Trophoblast cell (in vitro differentiated cells and primary cell): Measurements from ENCODE around the gene TMEM214.

Experiments
- DNase-seq, 2 donors: peaks; one replicate each; pipeline ENCODE4 v3.0.0-alpha.2; 2016
- H2AFZ ChIP-seq: 2 replicates; pipeline ENCODE4 v1.6.1; 2013; ENCODE audit warnings: low read length, moderate library complexity, mild to moderate bottlenecking; ENCODE audit not compliant: insufficient read depth, poor library complexity
- H2AK5ac ChIP-seq: 2 replicates; pipeline ENCODE4 v1.6.1; 2013; ENCODE audit warnings: mild to moderate bottlenecking, low read length
- H2BK120ac ChIP-seq: 2 replicates; pipeline ENCODE4 v1.6.1; 2013; ENCODE audit warnings: low read length, mild to moderate bottlenecking, moderate library complexity; ENCODE audit not compliant: insufficient read depth, poor library complexity
- H2BK12ac ChIP-seq: 2 replicates; pipeline ENCODE4 v1.6.1; 2013; ENCODE audit warnings: mild to moderate bottlenecking, low read length, moderate library complexity
- H2BK5ac ChIP-seq: 2 replicates; pipeline ENCODE4 v1.6.1; 2013; ENCODE audit warnings: low read length, low read depth, moderate library complexity, mild to moderate bottlenecking; ENCODE audit not compliant: poor library complexity
- H3K14ac ChIP-seq: 2 replicates; pipeline ENCODE4 v1.6.1; 2013; ENCODE audit warnings: mild to moderate bottlenecking, low read length
- H3K18ac ChIP-seq: 2 replicates; pipeline ENCODE4 v1.6.1; 2013; ENCODE audit warnings: mild to moderate bottlenecking, low read length
- H3K23ac ChIP-seq: 2 replicates; pipeline ENCODE4 v1.6.1; 2013; ENCODE audit warnings: low read length
- H3K27ac ChIP-seq: 2 replicates; pipeline ENCODE4 v1.5.1; 2013; ENCODE audit warnings: low read depth, mild to moderate bottlenecking, inconsistent platforms, low read length, moderate library complexity
- H3K27me3 ChIP-seq: 2 replicates; pipeline ENCODE4 v1.6.1; 2013; ENCODE audit warnings: inconsistent platforms, mild to moderate bottlenecking, low read length, moderate library complexity; ENCODE audit not compliant: insufficient read depth
- H3K36me3 ChIP-seq, 2 experiments: 1 replicate in 1 of 2; 2 replicates in 1 of 2; pipeline ENCODE4 v1.6.1; 2013; ENCODE audit warnings: low read length in 2 of 2, mild to moderate bottlenecking in 2 of 2, moderate library complexity in 1 of 2; ENCODE audit not compliant: insufficient read depth in 2 of 2, control insufficient read depth in 1 of 2
- H3K4ac ChIP-seq: 2 replicates; pipeline ENCODE4 v1.6.1; 2013; ENCODE audit warnings: low read depth, mild to moderate bottlenecking, low read length, moderate library complexity
- H3K4me1 ChIP-seq, 2 experiments: 1 replicate in 1 of 2; 2 replicates in 1 of 2; pipeline ENCODE4 v1.6.1; 2013; ENCODE audit warnings: low read length in 2 of 2, mild to moderate bottlenecking in 2 of 2, moderate library complexity in 1 of 2; ENCODE audit not compliant: insufficient read depth in 2 of 2, control insufficient read depth in 1 of 2
- H3K4me2 ChIP-seq: 2 replicates; pipeline ENCODE4 v1.6.1; 2013; ENCODE audit warnings: inconsistent platforms, mild to moderate bottlenecking, low read length, moderate library complexity
- H3K4me3 ChIP-seq: 2 replicates; pipeline ENCODE4 v1.5.1; 2013; ENCODE audit warnings: mild to moderate bottlenecking, low read depth, low read length, inconsistent platforms
- H3K79me1 ChIP-seq: one replicate; pipeline ENCODE4 v1.6.1; 2013; ENCODE audit warnings: low read length
- H3K79me2 ChIP-seq: 2 replicates; pipeline ENCODE4 v1.6.1; 2013; ENCODE audit warnings: low read length, mild to moderate bottlenecking; ENCODE audit not compliant: control insufficient read depth, insufficient read depth, poor library complexity
- H3K9ac ChIP-seq: 2 replicates; pipeline ENCODE4 v1.6.1; 2013; ENCODE audit warnings: mild to moderate bottlenecking, low read length
- H3K9me3 ChIP-seq: 2 replicates; pipeline ENCODE4 v1.6.1; 2013; ENCODE audit warnings: low read depth, mild to moderate bottlenecking, control low read depth, inconsistent platforms, low read length; ENCODE audit not compliant: insufficient read depth
- H4K12ac ChIP-seq: 2 replicates; pipeline ENCODE4 v1.6.1; 2013; ENCODE audit warnings: low read depth, mild to moderate bottlenecking, low read length, moderate library complexity
- H4K8ac ChIP-seq: 2 replicates; pipeline ENCODE4 v1.6.1; 2013; ENCODE audit warnings: low read depth, mild to moderate bottlenecking, low read length, moderate library complexity
- H4K91ac ChIP-seq: one replicate; pipeline ENCODE4 v1.6.1; 2013; ENCODE audit warnings: low read depth, mild to moderate bottlenecking, low read length, moderate library complexity
- WGBS: extraction: QIAGEN DNeasy Blood & Tissue Kit; methylation state at CpG from one replicate; pipeline ENCODE4 v1.1.7; 2013; ENCODE audit warnings: missing lambda C conversion rate; ENCODE audit not compliant: insufficient read length, insufficient coverage; ENCODE audit errors: extremely low coverage; 5-methylcytosine and 5-hydroxymethylcytosine counted together

The TMEM214 gene

GRCh38 chr2:27039871-27040270, 7.1 kb downstream of the TMEM214 start:
- no peak overlapping the region for H2AK5ac ChIP-seq

GRCh38 chr2:27040282-27040681, 7.5 kb downstream of the TMEM214 start:
- Histone ChIP-seq H3K79me1 (no peaks in the 10 kb centered on the region), H3K36me3 (peaks cover 68 to 77% of the 10 kb centered on the region in 2 experiments), H4K12ac (no peak overlapping the region), H3K18ac (no peak overlapping the region), H3K14ac (no peak overlapping the region), H3K27me3 (no peaks in the 10 kb centered on the region), H3K23ac (no peak overlapping the region), H3K27ac (no peak overlapping the region), H3K4me1 (no peaks in the 10 kb centered on the region), H3K9me3 (no peaks in the 10 kb centered on the region), H2AFZ (no peak overlapping the region), H2AK5ac (no peak overlapping the region), H2BK5ac (no peak overlapping the region), H3K79me2 (no peaks in the 10 kb centered on the region), H4K91ac (no peak overlapping the region), H3K4me2 (no peak overlapping the region), H3K9ac (no peak overlapping the region), H2BK12ac (no peak overlapping the region), H3K4me3 (no peak overlapping the region), H2BK120ac (no peak overlapping the region), H3K4ac (no peak overlapping the region), H4K8ac (no peak overlapping the region)
- no peak for DNase-seq
- no CpG with 5 or more reads among the region's 8 CpGs for WGBS

More at GRCh38 chr2:27039871-27040270, 7.1 kb downstream of the TMEM214 start:
- no peak overlapping the region for H2BK5ac ChIP-seq
- no peak overlapping the region for H2AFZ ChIP-seq
- H3K27me3 ChIP-seq = no peaks in the 10 kb centered on the region
- no peak overlapping the region for H3K4me3 ChIP-seq
- no peak overlapping the region for H3K27ac ChIP-seq
- H3K14ac ChIP-seq = no peak overlapping the region
- H3K9ac ChIP-seq = no peak overlapping the region
- H2BK12ac ChIP-seq = no peak overlapping the region
- no CpG with 5 or more reads among the region's 7 CpGs for WGBS
- H3K18ac ChIP-seq = no peak overlapping the region
- H3K79me2 ChIP-seq = no peaks in the 10 kb centered on the region
- no peak overlapping the region for H3K4me2 ChIP-seq
- no peak overlapping the region for H2BK120ac ChIP-seq
- H4K8ac ChIP-seq = no peak overlapping the region
- no peak overlapping the region for H4K12ac ChIP-seq
- H3K4ac ChIP-seq = no peak overlapping the region
- no peak overlapping the region for H3K23ac ChIP-seq
- H4K91ac ChIP-seq = no peak overlapping the region
- H3K79me1 ChIP-seq = no peaks in the 10 kb centered on the region
- H3K4me1 ChIP-seq = no peaks in the 10 kb centered on the region
- H3K9me3 ChIP-seq = no peaks in the 10 kb centered on the region
- H3K36me3 ChIP-seq = peaks cover 72 to 81% of the 10 kb centered on the region in 2 experiments
- no peak for DNase-seq

GRCh38 chr2:27041752-27042151, 9.0 kb downstream of the TMEM214 start:
- H4K12ac ChIP-seq = no peak overlapping the region
- no peak overlapping the region for H2AFZ ChIP-seq
- no peaks in the 10 kb centered on the region for H3K79me1 ChIP-seq

GRCh38 chr2:27042159-27042661, 9.4 kb downstream of the TMEM214 start:
- no peak overlapping the region for H3K4ac ChIP-seq
- no peak overlapping the region for H2BK120ac ChIP-seq
- no peak overlapping the region for H3K18ac ChIP-seq
- DNase-seq = no peak
- H2AK5ac ChIP-seq = no peak overlapping the region
- no peaks in the 10 kb centered on the region for H3K79me2 ChIP-seq
- no peak overlapping the region for H2AFZ ChIP-seq
- no peak overlapping the region for H3K4me3 ChIP-seq
- H3K4me2 ChIP-seq = no peak overlapping the region
- no peak overlapping the region for H4K8ac ChIP-seq
- no peak overlapping the region for H4K12ac ChIP-seq
- no CpG with 5 or more reads among the region's 10 CpGs for WGBS
- no peaks in the 10 kb centered on the region for H3K79me1 ChIP-seq
- no peak overlapping the region for H2BK5ac ChIP-seq
- H3K36me3 ChIP-seq = peaks cover 51 to 58% of the 10 kb centered on the region in 2 experiments
- H3K23ac ChIP-seq = no peak overlapping the region
- no peak overlapping the region for H3K27ac ChIP-seq
- H3K27me3 ChIP-seq = no peaks in the 10 kb centered on the region
- H3K9me3 ChIP-seq = no peaks in the 10 kb centered on the region
- H2BK12ac ChIP-seq = no peak overlapping the region
- H3K4me1 ChIP-seq = no peaks in the 10 kb centered on the region
- H3K14ac ChIP-seq = no peak overlapping the region
- no peak overlapping the region for H4K91ac ChIP-seq
- H3K9ac ChIP-seq = no peak overlapping the region

More at GRCh38 chr2:27041752-27042151, 9.0 kb downstream of the TMEM214 start:
- H3K4me2 ChIP-seq = no peak overlapping the region
- H3K4me3 ChIP-seq = no peak overlapping the region
- H3K79me2 ChIP-seq = no peaks in the 10 kb centered on the region
- no peak overlapping the region for H3K9ac ChIP-seq
- H2AK5ac ChIP-seq = no peak overlapping the region
- H3K9me3 ChIP-seq = no peaks in the 10 kb centered on the region
- H2BK12ac ChIP-seq = no peak overlapping the region
- DNase-seq = no peak
- no peak overlapping the region for H3K23ac ChIP-seq
- H3K27ac ChIP-seq = no peak overlapping the region
- peaks cover 54 to 62% of the 10 kb centered on the region in 2 experiments for H3K36me3 ChIP-seq
- no peak overlapping the region for H4K8ac ChIP-seq
- H3K14ac ChIP-seq = no peak overlapping the region
- no peaks in the 10 kb centered on the region for H3K27me3 ChIP-seq
- no peak overlapping the region for H4K91ac ChIP-seq
- no peak overlapping the region for H2BK120ac ChIP-seq
- no peak overlapping the region for H3K4ac ChIP-seq
- no peaks in the 10 kb centered on the region for H3K4me1 ChIP-seq
- H2BK5ac ChIP-seq = no peak overlapping the region
- H3K18ac ChIP-seq = no peak overlapping the region
- WGBS = no CpG with 5 or more reads among the region's 5 CpGs
